NCI-H526 treated with DMSO at 0.1 percent for 48 hours (cell line): ENCODE data around the gene ELAVL3.
"Not testable (repeated sequence)": the region's sequence is repeated elsewhere in the genome, so short reads cannot be mapped to it uniquely, and the experiment has no call there.

Source experiments
- DNase-seq: peaks from one replicate; lab custom pipeline; 2025; lab: John Stamatoyannopoulos, UW

ELAVL3 gene

GRCh38 chr19:11458912-11459311, 21.9 kb downstream of the ELAVL3 start:
- DNase-seq, result not testable (repeated sequence)

- DNase-seq, result no peak
Observed at GRCh38 chr19:11458236-11458900, 22.5 kb downstream of the ELAVL3 start.

- no peak for DNase-seq
Observed at GRCh38 chr19:11457831-11458230, 23.0 kb downstream of the ELAVL3 start.

- no peak for DNase-seq
Observed at GRCh38 chr19:11457115-11457514, 23.7 kb downstream of the ELAVL3 start.

- no peak for DNase-seq
Observed at GRCh38 chr19:11456659-11457058, 24.2 kb downstream of the ELAVL3 start.

GRCh38 chr19:11455233-11455554, 25.7 kb downstream of the ELAVL3 start:
- DNase-seq, result not testable (repeated sequence)

GRCh38 chr19:11453468-11454341, 27.1 kb downstream of the ELAVL3 start:
- no peak for DNase-seq

GRCh38 chr19:11452620-11453310, 28.1 kb downstream of the ELAVL3 start:
- DNase-seq, result no peak

GRCh38 chr19:11451871-11452619, 28.8 kb downstream of the ELAVL3 start:
- no peak for DNase-seq

GRCh38 chr19:11451327-11451870, 29.4 kb downstream of the ELAVL3 start:
- no peak for DNase-seq

- no peak for DNase-seq
Observed at GRCh38 chr19:11450570-11451326, 30.1 kb downstream of the ELAVL3 start.

GRCh38 chr19:11448923-11449554, 31.8 kb downstream of the ELAVL3 start:
- no peak for DNase-seq

GRCh38 chr19:11448410-11448809, 32.4 kb downstream of the ELAVL3 start:
- DNase-seq, result no peak

GRCh38 chr19:11447347-11448262, 33.2 kb downstream of the ELAVL3 start:
- no peak for DNase-seq

- no peak for DNase-seq
Observed at GRCh38 chr19:11446652-11447301, 34.1 kb downstream of the ELAVL3 start.

GRCh38 chr19:11446271-11446651, 34.6 kb downstream of the ELAVL3 start:
- no peak for DNase-seq

GRCh38 chr19:11445141-11445540, 35.7 kb downstream of the ELAVL3 start:
- no peak for DNase-seq

GRCh38 chr19:11444059-11444458, 36.8 kb downstream of the ELAVL3 start:
- DNase-seq, result no peak

GRCh38 chr19:11437955-11438354, 42.9 kb downstream of the ELAVL3 start:
- DNase-seq, result no peak
